ENCODE data around the gene CASQ2.
A peak's percentile ranks its signal among the peaks of the same experiment; 100 is the strongest.
"Not testable (repeated sequence)": the region's sequence is repeated elsewhere in the genome, so short reads cannot be mapped to it uniquely, and the experiment has no call there.

Gene CASQ2

GRCh38 chr1:115768549-115768948 lies at the start of gene CASQ2:
Gene CASQ2 (minus strand): TSS chr1:115768714. CDS start chr1:115768541, 173 bp downstream.
- no peak for DNase-seq

- DNase-seq = no peak
Observed at GRCh38 chr1:115815694-115816093, 47.2 kb upstream of the CASQ2 start.

DNA sequence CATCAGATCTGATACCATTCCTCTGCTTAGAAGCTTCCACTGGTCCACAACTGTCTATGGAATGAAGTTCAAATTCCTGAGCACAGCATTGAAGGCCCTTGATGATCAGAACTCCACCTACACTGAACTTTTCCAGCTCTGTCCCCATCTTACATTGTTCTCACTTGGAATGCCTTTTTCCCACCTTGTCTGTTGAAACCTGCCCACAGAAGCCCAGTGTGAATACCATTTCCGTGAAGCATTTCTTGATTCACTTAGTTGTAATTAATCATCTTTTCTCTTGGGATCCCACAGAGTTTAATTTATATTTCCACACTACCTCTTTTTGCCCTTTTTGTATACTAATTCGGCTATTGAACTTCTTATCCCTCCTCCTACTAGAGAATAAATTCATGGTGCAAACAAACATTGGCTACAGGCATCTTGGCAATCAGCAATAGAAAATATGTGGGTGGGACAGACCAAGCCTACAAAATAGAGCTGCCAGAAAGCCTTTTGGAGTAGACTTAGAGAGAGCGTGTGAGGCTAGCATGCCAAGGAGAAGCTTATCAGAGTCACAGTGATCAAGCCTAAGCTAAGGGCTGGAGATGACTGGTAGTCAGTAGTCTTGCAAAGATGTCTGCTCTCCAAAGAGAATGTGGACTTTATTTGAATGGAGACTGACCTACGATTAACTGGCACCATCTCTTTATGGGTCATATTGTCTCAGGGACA lies 46.3 kb upstream of the CASQ2 start:
- no peak for DNase-seq

DNA sequence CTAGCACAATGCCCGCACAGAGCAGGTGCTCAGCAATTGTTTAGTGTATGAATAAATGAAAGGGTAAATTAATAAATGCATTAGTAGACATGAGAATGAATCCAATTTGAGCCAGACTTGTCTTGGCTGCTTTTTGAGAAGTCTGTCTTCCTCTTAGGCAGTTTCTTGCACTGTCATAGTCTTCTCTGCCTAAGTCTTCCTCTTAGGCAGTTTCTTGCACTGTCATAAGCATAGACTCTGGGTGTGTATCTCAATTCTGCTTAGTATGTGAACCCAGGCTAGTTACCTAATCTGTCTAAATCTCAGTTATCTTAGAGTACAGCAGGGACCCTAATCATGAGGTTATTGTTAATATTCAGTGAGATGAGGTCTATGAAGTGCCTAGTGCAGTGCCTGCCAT lies 45.2 kb upstream of the CASQ2 start:
- no peak for DNase-seq

DNA sequence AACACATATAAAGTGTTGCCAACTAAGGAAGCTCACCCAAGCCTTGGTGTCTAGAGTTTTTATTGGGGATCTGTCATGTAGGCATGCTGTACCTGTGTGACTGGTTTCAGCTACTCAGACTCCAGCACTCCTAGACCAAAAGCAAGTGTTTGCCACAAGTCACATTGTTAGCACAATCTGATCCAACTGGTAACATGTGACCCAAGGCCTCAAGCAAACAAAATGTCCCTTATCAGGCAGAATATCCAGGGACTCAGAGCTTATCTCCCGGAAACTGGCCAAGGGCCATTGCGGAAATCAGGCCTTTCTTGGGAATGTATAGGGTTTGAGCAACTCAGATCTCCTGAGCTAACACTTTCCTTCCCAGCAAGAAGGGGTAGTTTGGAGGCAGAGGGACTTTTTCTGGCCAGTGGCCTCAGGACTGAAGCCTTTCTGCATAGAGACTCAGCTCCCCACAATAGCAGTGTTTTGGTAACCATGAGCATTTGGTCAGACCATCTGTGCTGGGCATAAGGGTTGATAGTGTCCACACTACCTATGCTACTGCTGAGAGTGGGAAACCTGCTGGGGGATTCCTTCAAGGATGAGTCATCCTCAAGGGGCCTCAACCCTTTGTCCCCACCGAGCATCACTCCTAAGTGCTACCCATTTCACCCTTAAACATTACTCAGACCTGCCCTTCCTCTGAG lies 42.8 kb upstream of the CASQ2 start:
- no peak for DNase-seq

DNA sequence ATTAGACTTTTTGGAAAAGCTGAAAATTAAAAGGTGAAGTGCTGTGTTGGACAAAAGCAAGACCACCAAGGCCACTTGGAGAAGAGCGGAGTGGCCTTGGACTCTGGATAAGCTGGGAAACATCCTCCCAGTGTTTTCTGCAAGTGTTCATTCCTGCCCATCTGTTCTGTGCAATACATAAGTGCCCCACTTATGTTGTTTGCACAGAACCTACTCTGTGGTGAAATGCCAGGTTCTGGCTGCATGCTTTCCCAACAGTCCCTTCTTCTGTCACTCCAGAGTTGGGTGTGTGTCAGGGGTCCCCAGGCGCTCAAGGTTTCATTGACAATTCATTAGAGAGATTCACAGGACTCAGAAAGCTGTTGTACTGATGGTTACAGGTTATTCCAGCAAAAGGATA lies 42.1 kb upstream of the CASQ2 start:
- DNase-seq = peak; percentile 4

- DNase-seq = no peak
Observed at GRCh38 chr1:115809847-115810246, 41.3 kb upstream of the CASQ2 start.

DNA sequence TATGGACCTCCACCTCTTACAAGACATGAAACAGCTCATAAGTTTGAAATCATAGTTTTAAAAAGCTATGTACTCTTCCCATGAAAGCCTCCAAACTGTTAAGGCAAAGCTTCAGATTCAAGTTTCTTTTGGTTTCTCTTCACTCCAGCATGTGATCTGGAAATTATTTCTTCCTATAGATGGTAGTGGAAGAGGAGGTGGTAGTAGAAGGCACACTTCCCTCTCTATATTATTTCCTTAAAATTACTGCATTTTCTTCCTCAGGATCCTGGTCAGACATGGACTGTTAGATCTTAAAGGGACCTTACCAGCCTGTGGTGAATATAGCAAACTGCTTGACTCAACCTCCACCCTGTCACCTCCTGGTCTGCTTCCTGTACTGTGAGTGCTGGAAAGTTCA lies 40.6 kb upstream of the CASQ2 start:
- DNase-seq = no peak

DNA sequence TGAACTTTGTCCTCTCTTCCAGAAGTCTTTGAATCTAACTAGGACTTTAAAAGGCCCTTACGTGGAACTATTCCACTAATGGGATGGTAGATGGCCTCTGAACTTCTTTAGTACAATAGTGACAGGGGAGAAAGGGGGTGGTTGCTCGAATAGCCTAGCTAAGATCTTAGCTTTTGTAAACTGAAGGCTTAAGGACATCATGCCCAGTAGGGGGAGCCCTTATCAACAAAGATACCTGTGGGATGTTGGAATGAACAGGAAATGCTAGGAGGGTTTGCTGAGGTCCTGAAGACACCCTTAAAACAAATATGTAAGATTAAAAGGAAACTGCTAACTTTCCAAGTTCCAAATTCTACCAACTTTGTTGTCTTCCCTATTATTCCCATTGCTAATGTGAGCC lies 39.2 kb upstream of the CASQ2 start:
- peak; percentile 70 for DNase-seq

- no peak for DNase-seq
Observed at GRCh38 chr1:115805597-115805996, 37.1 kb upstream of the CASQ2 start.

DNA sequence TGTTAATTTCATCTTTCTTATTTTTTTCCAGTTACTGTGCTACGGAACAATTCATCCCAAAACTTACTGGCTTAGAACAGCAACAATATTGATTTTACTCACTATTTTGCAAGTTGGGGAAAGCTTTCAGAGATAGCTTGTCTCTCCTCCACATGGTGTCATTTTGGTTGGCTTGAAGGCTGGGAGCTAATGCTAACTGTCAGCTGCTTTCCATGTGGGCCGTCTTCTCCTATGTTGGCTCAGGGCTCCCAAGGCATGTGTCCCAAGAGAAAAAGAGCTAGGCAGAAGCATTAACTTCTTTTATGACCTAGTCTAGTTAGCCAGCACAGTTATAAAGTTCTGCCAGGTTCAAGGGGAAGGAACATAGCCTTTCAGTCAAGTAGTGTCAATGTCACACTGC lies 33.9 kb upstream of the CASQ2 start:
- DNase-seq = no peak

DNA sequence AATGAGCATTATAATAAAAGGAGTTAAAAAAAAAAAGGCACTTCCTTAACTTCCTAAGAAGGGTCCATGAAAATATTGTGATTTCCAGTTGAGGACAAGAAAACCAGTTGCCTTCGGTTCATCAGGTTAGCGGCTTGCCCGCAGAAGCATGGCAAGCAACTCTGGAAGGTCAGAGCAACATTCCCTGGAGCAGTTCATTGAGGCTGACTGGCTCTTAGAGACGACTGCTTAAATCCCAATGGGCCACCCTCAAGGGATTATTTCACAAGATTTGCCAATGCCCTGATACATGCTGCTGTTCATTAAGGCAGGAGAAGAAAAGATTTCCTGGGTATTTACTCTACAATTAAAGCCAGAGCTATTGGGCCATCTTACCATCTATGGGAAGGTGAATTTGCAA lies 29.0 kb upstream of the CASQ2 start:
- DNase-seq = no peak

GRCh38 chr1:115796897-115797296 lies 28.4 kb upstream of the CASQ2 start:
- no peak for DNase-seq

DNA sequence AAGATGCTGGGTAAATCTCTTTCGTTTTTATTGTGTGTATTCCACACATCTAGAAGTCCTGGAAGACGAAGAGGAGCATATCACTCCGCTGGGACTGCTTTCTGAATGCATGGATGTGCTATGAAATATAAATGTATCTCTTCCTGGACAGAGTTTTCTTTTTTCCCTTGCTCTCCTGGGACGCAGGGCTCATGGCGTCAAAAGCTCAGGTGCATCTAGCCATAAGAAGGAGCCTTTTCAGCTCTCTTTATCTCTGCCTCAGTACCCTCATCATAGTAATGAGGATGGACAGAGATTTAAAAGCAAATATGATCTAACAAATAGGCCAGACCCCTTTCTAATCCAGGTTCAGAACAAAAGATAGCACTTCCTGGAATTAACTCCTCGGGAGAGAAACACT lies 27.5 kb upstream of the CASQ2 start:
- DNase-seq = no peak

- DNase-seq = no peak
Observed at GRCh38 chr1:115794976-115795639, 26.6 kb upstream of the CASQ2 start.

DNA sequence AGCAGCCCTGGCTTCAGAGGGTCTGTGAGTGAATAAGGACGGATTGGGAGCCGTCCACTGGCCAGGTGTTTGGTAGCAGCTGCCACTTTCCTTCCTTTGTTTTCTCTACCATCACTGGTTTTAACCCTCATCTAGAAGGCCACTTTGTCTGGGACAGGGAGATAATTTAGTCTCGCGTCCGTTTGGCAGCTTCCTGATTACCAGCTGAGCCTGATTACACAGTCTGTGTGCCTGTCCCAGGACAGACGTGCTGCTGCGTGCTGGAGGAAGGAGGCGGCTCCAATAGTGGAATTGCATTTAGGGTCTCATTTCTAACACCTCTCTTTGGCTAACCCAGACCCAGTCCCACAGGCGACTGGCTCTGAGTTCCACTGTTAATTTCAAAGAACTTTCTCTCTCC lies 24.6 kb upstream of the CASQ2 start:
- DNase-seq = no peak

DNA sequence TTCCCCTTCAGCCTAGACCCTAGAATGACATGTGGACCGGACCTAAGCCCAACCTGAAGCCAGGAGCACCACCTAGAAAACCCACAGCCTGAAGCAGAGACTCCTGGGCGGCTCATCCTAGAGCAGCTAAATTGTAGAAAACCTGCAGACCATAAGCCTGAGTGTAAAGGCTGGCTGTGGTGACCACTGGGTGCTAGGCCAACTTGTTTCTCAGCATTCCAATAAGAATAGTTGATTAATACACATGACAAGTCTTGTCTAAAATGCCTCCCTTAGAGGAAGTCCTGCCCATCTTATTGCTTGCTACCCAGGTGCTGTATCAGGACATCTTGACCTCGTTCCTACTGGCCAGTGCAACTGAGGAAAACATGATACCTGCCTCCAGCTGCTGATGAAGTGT lies 23.3 kb upstream of the CASQ2 start:
- no peak for DNase-seq

DNA sequence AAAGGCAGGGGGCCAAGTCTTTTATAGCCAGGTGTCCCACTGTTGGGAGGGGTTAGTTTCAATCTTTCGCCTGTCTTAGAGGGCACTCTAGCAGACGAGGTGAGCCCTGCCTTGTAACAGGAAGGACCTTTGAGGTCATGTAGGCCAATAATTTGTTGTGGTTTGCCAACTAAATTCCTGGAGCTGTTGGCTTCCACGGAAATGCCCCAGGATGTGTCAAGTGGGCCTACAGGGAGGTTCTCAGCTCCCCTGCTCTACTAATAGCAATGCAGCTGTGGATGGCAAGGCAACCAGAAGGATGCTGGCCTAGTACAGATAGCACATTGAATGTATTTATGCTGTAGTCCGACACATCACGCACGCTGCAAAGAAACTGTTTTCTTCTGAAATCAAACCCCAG lies 22.3 kb upstream of the CASQ2 start:
- DNase-seq = no peak

GRCh38 chr1:115790356-115790755 lies 21.8 kb upstream of the CASQ2 start:
- no peak for DNase-seq

DNA sequence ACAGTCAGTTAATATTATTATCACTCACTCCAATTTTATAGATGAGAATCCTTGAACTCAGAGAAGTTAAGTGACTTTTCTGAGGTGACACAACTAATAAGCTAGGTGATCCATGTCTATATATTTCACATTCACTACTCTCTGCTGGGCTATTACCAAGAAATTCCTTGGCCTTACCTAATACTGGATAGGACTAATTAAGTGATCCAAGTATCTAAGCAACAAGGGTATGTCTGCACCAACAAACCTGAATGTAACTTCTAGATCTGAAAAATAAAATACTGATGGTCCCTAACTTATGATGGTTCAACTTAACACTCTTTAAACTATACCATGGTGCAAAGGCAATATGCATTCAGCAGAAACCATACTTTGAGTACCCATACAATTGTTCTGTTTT lies 14.8 kb upstream of the CASQ2 start:
- DNase-seq = no peak

DNA sequence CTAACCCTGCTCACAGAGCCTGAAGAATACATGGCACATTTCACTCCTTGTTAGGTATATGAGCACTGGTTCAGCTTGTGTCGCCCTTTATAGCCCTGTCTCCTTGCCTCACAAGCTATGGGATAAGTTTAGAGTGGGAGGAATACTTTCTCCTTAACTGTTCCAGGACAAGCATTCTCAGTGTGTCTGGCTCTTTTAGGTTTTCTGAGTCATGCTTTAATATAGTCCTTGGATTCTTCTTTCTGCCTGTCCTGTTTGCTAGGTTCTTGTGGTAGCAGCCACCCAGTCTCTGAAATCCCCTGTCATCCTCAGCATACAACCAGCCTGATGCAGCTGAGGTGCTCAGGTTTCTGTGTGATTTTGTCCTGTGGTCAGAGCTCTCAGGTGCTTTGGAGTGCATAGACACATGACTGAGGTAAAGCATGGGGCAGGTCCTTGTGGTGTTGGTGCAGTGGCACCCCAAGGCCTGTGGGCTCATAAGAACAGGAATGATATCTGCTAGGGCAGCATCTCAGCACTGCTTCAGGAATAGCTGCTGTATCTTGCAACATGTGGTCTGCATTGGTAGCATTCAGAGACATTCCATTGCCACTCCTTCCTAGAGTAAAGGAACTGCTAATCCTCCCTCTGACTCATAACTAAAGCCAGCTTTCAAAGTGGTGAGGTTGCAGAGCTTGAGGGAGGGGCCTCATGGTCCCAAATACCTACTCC lies 14.2 kb upstream of the CASQ2 start:
- no peak for DNase-seq

- no peak for DNase-seq
Observed at GRCh38 chr1:115781851-115782250, 13.3 kb upstream of the CASQ2 start.

GRCh38 chr1:115781343-115781742 lies 12.8 kb upstream of the CASQ2 start:
- DNase-seq = no peak

GRCh38 chr1:115780655-115781054 lies 12.1 kb upstream of the CASQ2 start:
- not testable (repeated sequence) for DNase-seq

Measured in NCI-H345 (cell line).